Ovary (tissue), 3 donors: ENCODE results near the gene GPR137B.

Experiments used
- EP300 ChIP-seq: sonication (generic); formaldehyde crosslinking; IDR thresholded peaks from one replicate; pipeline ENCODE4 v1.6.1; 2017; ENCODE audit warnings: antibody characterized with exemption
- POLR2A ChIP-seq: fragments of 450-650 bp; IDR thresholded peaks from one replicate; pipeline ENCODE4 v1.6.1; 2017; ENCODE audit warnings: antibody characterized with exemption, mild to moderate bottlenecking, moderate library complexity
- TF ChIP-seq, protein P1 (sequence below), 3 donors: fragments of 450-650 bp in 2 of 3; fragments of 200-600 bp in 1 of 3; IDR thresholded peaks; one replicate each; pipeline versions ENCODE4 v1.5.1 to v1.8.0; 2016 to 2022; ENCODE audit warnings: antibody characterized with exemption in 3 of 3, mild to moderate bottlenecking in 1 of 3
- donor health status: DM: no; HTN: no; CAD: no.

DNA sequence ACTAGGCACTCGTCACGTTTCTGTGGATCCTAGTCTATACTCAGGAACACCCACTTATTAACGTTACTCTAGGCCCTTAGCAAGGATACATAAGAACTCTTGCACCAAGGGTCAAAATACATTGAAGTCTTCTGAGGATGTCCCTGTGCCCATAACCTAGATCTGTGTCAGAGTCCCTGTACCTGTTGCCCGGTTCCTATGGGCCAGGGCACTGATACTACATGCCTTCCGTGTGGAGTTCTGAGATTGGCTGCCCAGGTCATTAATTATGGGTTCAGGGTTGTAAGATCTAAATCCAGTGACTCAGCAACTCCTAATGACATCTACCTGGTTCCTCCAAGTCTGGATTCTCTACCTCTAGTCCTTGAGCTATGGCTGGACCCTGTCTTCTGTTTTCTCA lies 69.5 kb downstream of the GPR137B start:
- TF ChIP-seq, protein P1, sequence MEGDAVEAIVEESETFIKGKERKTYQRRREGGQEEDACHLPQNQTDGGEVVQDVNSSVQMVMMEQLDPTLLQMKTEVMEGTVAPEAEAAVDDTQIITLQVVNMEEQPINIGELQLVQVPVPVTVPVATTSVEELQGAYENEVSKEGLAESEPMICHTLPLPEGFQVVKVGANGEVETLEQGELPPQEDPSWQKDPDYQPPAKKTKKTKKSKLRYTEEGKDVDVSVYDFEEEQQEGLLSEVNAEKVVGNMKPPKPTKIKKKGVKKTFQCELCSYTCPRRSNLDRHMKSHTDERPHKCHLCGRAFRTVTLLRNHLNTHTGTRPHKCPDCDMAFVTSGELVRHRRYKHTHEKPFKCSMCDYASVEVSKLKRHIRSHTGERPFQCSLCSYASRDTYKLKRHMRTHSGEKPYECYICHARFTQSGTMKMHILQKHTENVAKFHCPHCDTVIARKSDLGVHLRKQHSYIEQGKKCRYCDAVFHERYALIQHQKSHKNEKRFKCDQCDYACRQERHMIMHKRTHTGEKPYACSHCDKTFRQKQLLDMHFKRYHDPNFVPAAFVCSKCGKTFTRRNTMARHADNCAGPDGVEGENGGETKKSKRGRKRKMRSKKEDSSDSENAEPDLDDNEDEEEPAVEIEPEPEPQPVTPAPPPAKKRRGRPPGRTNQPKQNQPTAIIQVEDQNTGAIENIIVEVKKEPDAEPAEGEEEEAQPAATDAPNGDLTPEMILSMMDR (IDR thresholded peaks at IDR 0.05), result no peak
- no peak for TF ChIP-seq POLR2A
- TF ChIP-seq EP300, result no peak
